ENCODE measurements around the gene EFCAB6. TPM values are rescaled to one million over a fixed set of nuclear protein-coding genes. Genes with fewer than 3 reads are reported as not detected.

EFCAB6 gene
- total and polyA plus RNA-seq, 7 donors, result 0.07 to 0.84 (median 0.50) TPM

- no peak for ATAC-seq
- no peak for TF ChIP-seq CTCF (IDR thresholded peaks at IDR 0.05)
- no peaks in the 10 kb centered on the region for H3K4me1 ChIP-seq
- H3K27me3 ChIP-seq (ENCODE audit: insufficient read depth in 3 of 3, low read length in 2 of 3), result peaks cover 0 to 33% (median 5%) of the 10 kb centered on the region in 3 donors
- no peaks in the 10 kb centered on the region for H3K9me3 ChIP-seq
- intact Hi-C loops (cut with DNase I), result no loop called here
- no peak overlapping the region for H3K27ac ChIP-seq
- no peak for DNase-seq
- no peaks in the 10 kb centered on the region for H3K36me3 ChIP-seq (ENCODE audit: insufficient read depth in 1 of 2, low read depth in 1 of 2)
- no peak overlapping the region for H3K4me3 ChIP-seq
- WGBS, 3 donors, result 55 to 67% (median 60%) methylated on average over 26 of the region's 26 CpGs
These were observed 323.9 kb downstream of the EFCAB6 start for GRCh38 chr22:43488031-43488866.

- H3K27me3 ChIP-seq (ENCODE audit: insufficient read depth in 3 of 3, low read length in 2 of 3), result peaks cover 0 to 34% (median 10%) of the 10 kb centered on the region in 3 donors
These were observed 324.6 kb downstream of the EFCAB6 start for GRCh38 chr22:43487311-43488030.

GRCh38 chr22:43485502-43486089 lies 326.5 kb downstream of the EFCAB6 start:
- H3K36me3 ChIP-seq (ENCODE audit: insufficient read depth in 1 of 2, low read depth in 1 of 2), result no peaks in the 10 kb centered on the region

More at GRCh38 chr22:43487311-43488030, 324.6 kb downstream of the EFCAB6 start:
- no peak for DNase-seq
- intact Hi-C loops (cut with DNase I), result no loop called here
- no peak for ATAC-seq
- Histone ChIP-seq H3K4me1 (no peaks in the 10 kb centered on the region), H3K9me3 (no peaks in the 10 kb centered on the region), H3K27ac (no peak overlapping the region), H3K36me3 (ENCODE audit: insufficient read depth in 1 of 2, low read depth in 1 of 2) (no peaks in the 10 kb centered on the region), H3K4me3 (no peak overlapping the region)
- TF ChIP-seq CTCF (IDR thresholded peaks at IDR 0.05), result no peak
- WGBS, 3 donors, result 62 to 68% (median 65%) methylated on average over 17 to 19 of the region's 19 CpGs

GRCh38 chr22:43484227-43484626 lies 327.9 kb downstream of the EFCAB6 start:
- Histone ChIP-seq H3K27me3 (ENCODE audit: insufficient read depth in 3 of 3, low read length in 2 of 3) (peaks cover 0 to 36% (median 11%) of the 10 kb centered on the region in 3 donors), H3K4me3 (no peak overlapping the region), H3K27ac (no peak overlapping the region), H3K4me1 (no peaks in the 10 kb centered on the region), H3K9me3 (no peaks in the 10 kb centered on the region), H3K36me3 (ENCODE audit: insufficient read depth in 1 of 2, low read depth in 1 of 2) (no peaks in the 10 kb centered on the region)
- no peak for TF ChIP-seq CTCF (IDR thresholded peaks at IDR 0.05)
- no peak for ATAC-seq
- DNase-seq, result no peak
- intact Hi-C loops (cut with DNase I), result no loop called here
- WGBS, 3 donors, result 39 to 55% (median 53%) methylated on average over 8 of the region's 8 CpGs

More at GRCh38 chr22:43485502-43486089, 326.5 kb downstream of the EFCAB6 start:
- no peak overlapping the region for H3K27ac ChIP-seq
- no peak for ATAC-seq
- no peak for DNase-seq
- peaks cover 0 to 40% (median 11%) of the 10 kb centered on the region in 3 donors for H3K27me3 ChIP-seq (ENCODE audit: insufficient read depth in 3 of 3, low read length in 2 of 3)
- 47 to 55% (median 55%) methylated on average over 20 of the region's 20 CpGs for WGBS, 3 donors
- no peak for TF ChIP-seq CTCF (IDR thresholded peaks at IDR 0.05)
- intact Hi-C loops (cut with DNase I), result no loop called here
- H3K4me3 ChIP-seq, result no peak overlapping the region
- H3K4me1 ChIP-seq, result no peaks in the 10 kb centered on the region
- H3K9me3 ChIP-seq, result no peaks in the 10 kb centered on the region

Measured in psoas muscle (tissue), 8 donors.